Measurements from ENCODE around the gene FAM107A.

DNA sequence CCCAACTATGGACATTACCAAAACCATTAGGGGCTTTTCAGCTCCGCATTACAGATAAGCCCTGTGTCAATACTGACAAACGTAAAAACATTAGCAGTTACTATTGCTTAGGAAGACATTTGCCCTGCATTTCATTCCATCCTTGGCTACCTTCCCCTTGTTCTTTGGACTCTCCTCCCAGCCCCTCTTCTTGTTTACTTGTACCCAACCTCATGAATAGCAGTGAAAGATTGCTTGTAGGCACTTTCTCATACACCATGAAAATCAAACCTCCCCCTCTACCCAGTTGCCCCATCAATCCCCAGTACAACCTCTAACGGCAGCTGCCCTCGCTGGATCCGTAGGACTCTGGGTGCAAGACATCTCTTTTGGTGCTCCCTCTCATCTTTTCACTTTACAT is 16.9 kb upstream of the FAM107A start:
- TF ChIP-seq SUZ12 (IDR thresholded peaks at IDR 0.05) (no peak), SP1 (IDR thresholded peaks at IDR 0.05) (no peak), TARDBP (IDR thresholded peaks at IDR 0.05) (no peak), FOXA1 (IDR thresholded peaks at IDR 0.05) (no peak)

Measured in HEK293T (cell line).